GM18951 (cell line): ENCODE results near the gene TENM3.
"Not testable (repeated sequence)": the region's sequence is repeated elsewhere in the genome, so short reads cannot be mapped to it uniquely, and the experiment has no call there.

Source experiments
- POLR2A ChIP-seq: IDR thresholded peaks from 4 replicates; pipeline ENCODE4 v1.6.1; 2011; ENCODE audit warnings: mild to moderate bottlenecking; ENCODE audit not compliant: insufficient read length, insufficient read depth; ENCODE audit errors: extremely low read depth
- in situ Hi-C: fragments of 300-500 bp; cut with MboI; formaldehyde crosslinking; loops from one replicate; pipeline ENCODE4 v1.12.0; 2022; ENCODE audit warnings: low sequenced_read_pairs, mixed read lengths, inconsistent platforms; ENCODE audit not compliant: unreplicated experiment

TENM3 gene

GRCh38 chr4:182380771-182381181 is 137.6 kb downstream of the TENM3 start:
- no peak for TF ChIP-seq POLR2A
- in situ Hi-C loops, result no loop called here

- TF ChIP-seq POLR2A, result no peak
- in situ Hi-C loops, result no loop called here
Measured at GRCh38 chr4:182382941-182383340, 139.7 kb downstream of the TENM3 start.

GRCh38 chr4:182384631-182385091 is 141.5 kb downstream of the TENM3 start:
- in situ Hi-C loops, result no loop called here
- no peak for TF ChIP-seq POLR2A

- in situ Hi-C loops, result no loop called here
- TF ChIP-seq POLR2A, result no peak
Measured at GRCh38 chr4:182385897-182386296, 142.7 kb downstream of the TENM3 start.

- in situ Hi-C loops, result not testable (repeated sequence)
Measured at GRCh38 chr4:182386576-182386975, 143.4 kb downstream of the TENM3 start.

GRCh38 chr4:182391111-182391684 is 148.0 kb downstream of the TENM3 start:
- no peak for TF ChIP-seq POLR2A
- in situ Hi-C loops, result no loop called here

- in situ Hi-C loops, result no loop called here
Measured at GRCh38 chr4:182394181-182394580, 151.0 kb downstream of the TENM3 start.

GRCh38 chr4:182400081-182400480 is 156.9 kb downstream of the TENM3 start:
- no peak for TF ChIP-seq POLR2A
- in situ Hi-C loops, result no loop called here

More at GRCh38 chr4:182394181-182394580, 151.0 kb downstream of the TENM3 start:
- no peak for TF ChIP-seq POLR2A

GRCh38 chr4:182400790-182401189 is 157.6 kb downstream of the TENM3 start:
- TF ChIP-seq POLR2A, result no peak
- in situ Hi-C loops, result no loop called here

- in situ Hi-C loops, result no loop called here
- TF ChIP-seq POLR2A, result no peak
Measured at GRCh38 chr4:182404376-182404775, 161.2 kb downstream of the TENM3 start.

- no peak for TF ChIP-seq POLR2A
Measured at GRCh38 chr4:182405087-182405486, 161.9 kb downstream of the TENM3 start.

GRCh38 chr4:182409271-182409670 is 166.1 kb downstream of the TENM3 start:
- in situ Hi-C loops, result no loop called here
- TF ChIP-seq POLR2A, result no peak

More at GRCh38 chr4:182405087-182405486, 161.9 kb downstream of the TENM3 start:
- in situ Hi-C loops, result no loop called here

- in situ Hi-C loops, result no loop called here
- no peak for TF ChIP-seq POLR2A
Measured at GRCh38 chr4:182411391-182411790, 168.2 kb downstream of the TENM3 start.

GRCh38 chr4:182413550-182413949 is 170.3 kb downstream of the TENM3 start:
- in situ Hi-C loops, result no loop called here
- TF ChIP-seq POLR2A, result no peak

GRCh38 chr4:182415116-182415515 is 171.9 kb downstream of the TENM3 start:
- in situ Hi-C loops, result no loop called here
- TF ChIP-seq POLR2A, result no peak
